A673 (cell line): ENCODE data around the gene LTA.

Experiments
- EZH2 ChIP-seq: fragments of 200-600 bp; sonication (generic); IDR thresholded peaks from 2 replicates; pipeline ENCODE4 v1.6.1; 2017; ENCODE audit warnings: borderline replicate concordance, low read depth, mild to moderate bottlenecking, mixed read lengths, antibody characterized with exemption, low read length; ENCODE audit not compliant: poor library complexity, severe bottlenecking
- TF ChIP-seq, protein P1 (sequence below): fragments of 300-800, 200-600 bp; sonication (generic); conservative IDR thresholded peaks from 2 replicates; pipeline ENCODE4 v1.5.1; 2017; ENCODE audit warnings: low read depth, mild to moderate bottlenecking, antibody characterized with exemption, low read length, moderate library complexity, mixed read lengths

DNA sequence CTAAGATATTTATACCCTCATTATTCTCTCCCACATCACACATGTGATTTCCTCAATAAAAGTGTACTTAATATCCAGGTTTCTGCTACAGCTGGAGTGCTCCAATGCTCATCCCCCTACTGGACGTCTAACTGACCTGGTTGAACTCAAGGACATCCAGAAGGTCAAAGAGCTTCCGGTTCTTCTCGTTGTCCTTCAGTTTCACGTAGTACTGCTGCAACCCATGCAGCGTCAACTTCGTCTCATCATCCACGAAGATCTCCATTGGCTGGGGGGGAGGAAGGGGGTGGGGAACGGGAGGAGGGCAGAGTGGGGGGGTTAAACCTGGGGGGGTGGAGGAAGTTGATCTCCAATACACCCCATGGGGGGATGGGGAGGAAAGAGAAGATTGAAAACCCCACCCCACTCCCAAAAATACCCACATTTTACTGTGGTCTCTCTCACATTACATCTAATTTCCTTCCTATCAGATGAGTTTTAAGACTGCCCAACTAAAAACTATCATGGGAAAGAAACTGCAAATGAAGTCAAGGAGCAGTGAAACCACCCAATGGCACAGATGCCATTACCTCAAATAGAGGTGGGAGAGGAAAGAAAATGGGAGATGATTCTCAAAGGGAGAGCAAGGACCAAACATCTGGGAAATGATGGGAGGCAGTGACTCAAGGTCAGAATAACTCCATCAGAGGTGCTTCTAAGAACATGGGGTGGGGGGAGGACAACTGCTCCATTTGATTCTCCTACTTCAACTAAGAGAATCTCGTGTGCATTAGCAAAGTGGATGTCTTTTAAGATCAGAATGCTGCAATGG is 39.2 kb upstream of the LTA start:
- TF ChIP-seq, protein P1, sequence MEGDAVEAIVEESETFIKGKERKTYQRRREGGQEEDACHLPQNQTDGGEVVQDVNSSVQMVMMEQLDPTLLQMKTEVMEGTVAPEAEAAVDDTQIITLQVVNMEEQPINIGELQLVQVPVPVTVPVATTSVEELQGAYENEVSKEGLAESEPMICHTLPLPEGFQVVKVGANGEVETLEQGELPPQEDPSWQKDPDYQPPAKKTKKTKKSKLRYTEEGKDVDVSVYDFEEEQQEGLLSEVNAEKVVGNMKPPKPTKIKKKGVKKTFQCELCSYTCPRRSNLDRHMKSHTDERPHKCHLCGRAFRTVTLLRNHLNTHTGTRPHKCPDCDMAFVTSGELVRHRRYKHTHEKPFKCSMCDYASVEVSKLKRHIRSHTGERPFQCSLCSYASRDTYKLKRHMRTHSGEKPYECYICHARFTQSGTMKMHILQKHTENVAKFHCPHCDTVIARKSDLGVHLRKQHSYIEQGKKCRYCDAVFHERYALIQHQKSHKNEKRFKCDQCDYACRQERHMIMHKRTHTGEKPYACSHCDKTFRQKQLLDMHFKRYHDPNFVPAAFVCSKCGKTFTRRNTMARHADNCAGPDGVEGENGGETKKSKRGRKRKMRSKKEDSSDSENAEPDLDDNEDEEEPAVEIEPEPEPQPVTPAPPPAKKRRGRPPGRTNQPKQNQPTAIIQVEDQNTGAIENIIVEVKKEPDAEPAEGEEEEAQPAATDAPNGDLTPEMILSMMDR = no peak
- TF ChIP-seq EZH2 = no peak
